ENCODE results near the gene GULP1.
"Not testable (repeated sequence)": the region's sequence is repeated elsewhere in the genome, so short reads cannot be mapped to it uniquely, and the experiment has no call there.

The GULP1 gene

DNA sequence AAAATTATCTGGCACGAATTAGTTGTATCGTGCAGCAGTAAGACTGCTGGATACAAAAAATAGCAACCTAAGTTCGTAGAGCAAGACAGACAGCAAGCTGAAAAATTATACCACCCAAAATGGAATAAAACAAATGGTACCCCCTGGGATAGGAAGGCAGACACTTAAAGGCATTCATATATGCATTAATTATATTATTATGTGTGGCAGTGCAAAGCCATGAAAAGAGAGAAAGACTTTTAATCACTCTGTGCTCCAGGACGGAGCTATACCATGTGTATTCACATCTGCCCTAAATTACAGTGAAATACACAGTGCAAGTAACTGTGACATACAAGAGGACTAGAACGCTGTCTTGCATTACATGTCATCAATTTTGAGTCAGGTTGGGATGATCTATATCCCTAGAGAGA is 235.9 kb downstream of the GULP1 start:
- DNase-seq (ENCODE audit: low read depth) = no peak

DNA sequence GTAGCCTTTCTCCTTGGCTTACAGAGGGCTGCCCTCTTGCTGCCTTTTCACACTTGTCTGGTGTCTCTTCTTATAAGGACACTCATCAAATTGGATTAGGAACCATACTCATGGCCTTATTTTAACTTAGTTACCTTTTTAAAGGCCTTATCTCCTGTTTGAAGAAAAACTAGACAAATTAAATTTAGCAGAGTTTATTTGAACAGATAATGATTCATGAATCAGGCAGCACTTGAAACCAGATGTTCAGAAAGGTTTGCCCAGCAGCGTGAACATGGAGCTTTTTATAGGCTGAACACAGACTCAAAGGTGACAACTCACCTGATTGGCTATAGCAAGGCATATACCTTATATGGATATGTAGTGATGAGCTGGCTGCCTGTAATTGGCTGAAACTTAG is 238.0 kb downstream of the GULP1 start:
- DNase-seq (ENCODE audit: low read depth) = no peak

DNA sequence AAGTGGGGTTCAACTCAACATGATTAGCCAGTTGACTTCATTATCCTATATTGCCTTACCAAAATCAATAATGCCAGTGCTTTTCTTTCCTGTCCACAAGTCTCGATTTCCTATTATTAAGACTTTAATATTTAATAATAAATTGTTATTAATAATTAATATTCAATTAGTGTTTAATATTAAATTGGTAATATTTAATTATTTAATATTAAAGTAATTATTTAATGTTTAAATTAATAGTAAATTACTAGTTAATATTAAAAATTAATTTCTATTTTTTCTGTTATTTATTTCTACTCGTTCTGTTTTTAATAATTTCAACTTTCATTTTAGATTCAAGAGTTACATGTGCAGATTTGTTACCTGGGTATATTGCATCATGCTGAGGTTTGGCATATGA is 243.2 kb downstream of the GULP1 start:
- DNase-seq (ENCODE audit: low read depth) = no peak

DNA sequence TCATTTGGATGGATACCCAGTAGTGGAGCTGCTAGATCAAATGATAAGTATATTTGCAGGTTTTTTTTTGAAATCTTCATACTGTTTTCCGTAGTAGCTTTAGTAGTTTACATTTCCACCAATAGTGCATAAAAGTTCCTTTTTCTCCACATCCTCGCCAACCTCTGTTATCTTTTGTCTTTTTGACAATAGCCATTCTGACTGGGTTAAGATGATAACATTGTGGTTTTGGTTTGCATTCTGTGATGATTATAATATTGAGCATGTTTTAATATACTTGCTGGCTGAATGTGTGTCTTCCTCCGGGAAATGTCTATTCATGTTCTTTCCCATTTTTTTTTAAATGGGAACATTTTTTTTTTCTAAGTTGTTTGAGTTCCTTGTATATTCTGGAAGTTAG is 260.0 kb downstream of the GULP1 start:
- no peak for DNase-seq (ENCODE audit: low read depth)

DNA sequence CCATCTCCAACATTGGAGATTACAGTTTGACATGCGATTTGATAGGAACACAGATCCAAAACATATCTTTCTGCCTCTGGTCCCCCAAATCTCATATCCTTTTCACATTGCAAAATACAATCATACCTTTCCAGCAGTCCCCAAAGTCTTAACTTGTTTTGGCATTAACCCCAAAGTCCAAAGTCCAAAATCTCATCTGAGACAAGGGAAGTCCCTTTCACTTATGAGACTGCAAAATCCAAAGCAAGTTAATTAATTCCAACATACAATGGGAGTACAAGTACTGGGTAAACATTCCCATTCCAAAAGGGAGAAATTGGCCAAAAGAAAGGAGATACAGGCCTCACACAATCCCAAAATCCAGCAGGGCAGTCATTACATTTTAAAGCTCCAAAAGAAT is 265.4 kb downstream of the GULP1 start:
- DNase-seq (ENCODE audit: low read depth) = no peak

DNA sequence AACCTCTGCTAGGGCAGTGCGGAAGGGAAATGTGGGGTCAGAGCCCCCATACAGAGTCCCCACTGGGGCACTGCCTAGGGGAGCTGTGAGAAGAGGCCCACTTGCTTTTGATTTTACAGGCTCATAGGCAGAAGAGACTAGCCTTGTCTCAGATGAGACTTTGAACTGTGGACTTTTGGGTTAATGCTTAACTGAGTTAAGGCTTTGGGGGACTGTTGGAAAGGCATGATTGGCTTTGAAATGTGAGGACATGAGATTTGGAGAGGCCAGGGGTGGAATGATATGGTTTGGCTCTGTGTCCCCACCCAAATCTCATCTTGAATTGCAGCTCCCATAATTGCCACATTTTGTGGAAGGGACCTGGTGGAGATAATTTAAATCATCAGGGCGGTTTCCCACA is 267.8 kb downstream of the GULP1 start:
- DNase-seq (ENCODE audit: low read depth) = not testable (repeated sequence)

DNA sequence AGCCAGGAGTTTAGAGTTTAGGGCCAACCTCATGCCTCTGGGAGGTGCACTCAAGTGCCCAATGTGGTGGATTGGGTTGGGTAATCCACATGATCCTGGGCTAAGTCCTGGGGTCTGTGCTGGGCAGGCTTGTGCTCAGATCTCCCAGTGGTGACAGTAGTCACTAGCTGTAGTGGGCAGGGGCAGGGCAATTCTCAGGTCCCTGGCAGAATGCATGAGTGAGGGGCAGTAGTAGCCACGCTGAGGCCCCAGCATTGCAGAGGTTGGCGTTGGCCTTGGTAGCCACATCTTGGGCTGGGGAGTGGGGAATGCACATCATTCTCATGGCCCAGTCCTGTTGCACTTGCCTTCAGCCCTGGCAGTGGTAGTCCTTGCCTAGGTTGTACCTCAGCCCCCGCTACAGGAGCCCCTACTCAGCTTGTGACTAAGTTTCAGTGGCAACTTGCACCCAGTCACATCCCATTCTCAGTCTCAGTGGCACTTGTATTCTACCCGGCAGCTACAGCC is 269.9 kb downstream of the GULP1 start:
- DNase-seq (ENCODE audit: low read depth) = no peak

DNA sequence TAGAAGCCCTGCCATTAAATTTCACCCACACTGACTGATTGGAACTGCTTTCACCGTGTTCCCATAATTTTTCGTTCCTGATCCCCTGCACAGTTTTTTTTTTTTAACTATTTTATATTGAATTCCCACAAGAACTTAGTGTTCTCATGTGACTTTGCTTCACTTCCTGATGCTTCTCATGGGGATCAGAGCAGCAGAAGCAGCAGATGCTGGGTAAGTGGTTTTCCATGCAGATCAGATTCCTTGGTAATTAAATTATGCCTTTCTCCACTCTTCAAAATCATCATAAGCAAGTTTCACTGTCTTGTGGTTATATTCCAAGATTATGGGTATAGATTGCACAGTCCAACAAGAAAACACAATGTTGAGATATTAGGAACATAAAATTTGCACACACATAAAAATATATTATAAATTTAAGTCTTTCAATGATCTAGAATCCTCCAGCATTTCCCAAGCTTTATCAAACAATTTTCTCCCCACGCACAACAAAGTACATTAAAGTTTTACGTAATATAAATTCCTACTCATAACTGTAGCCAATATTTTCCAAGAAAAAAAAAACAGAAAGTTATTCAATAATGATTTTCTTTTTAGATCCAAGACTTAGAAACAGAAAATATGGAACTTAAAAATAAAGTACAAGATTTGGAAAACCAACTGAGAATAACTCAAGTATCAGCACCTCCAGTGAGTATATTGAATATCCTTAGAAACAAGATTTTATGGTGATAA is 277.9 kb downstream of the GULP1 start:
- no peak for DNase-seq (ENCODE audit: low read depth)

DNA sequence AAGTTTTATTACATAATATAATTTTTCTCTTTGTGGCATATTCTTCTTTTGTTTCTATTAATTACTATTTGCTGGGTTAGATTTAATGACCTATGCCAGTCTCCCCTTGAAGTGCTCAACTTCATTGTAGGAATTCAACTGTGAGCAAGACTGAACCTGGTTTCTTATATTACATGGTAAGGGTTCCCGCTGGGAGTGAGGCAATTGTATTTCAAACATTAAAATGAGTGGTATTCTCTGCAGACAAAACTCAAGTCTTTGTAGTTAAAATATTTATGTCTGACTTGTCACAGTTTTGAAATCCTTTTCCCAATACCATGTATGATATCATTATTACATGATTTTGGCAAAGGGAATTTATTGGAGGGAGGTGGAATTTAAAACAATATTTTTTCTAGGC is 278.7 kb downstream of the GULP1 start:
- no peak for DNase-seq (ENCODE audit: low read depth)

DNA sequence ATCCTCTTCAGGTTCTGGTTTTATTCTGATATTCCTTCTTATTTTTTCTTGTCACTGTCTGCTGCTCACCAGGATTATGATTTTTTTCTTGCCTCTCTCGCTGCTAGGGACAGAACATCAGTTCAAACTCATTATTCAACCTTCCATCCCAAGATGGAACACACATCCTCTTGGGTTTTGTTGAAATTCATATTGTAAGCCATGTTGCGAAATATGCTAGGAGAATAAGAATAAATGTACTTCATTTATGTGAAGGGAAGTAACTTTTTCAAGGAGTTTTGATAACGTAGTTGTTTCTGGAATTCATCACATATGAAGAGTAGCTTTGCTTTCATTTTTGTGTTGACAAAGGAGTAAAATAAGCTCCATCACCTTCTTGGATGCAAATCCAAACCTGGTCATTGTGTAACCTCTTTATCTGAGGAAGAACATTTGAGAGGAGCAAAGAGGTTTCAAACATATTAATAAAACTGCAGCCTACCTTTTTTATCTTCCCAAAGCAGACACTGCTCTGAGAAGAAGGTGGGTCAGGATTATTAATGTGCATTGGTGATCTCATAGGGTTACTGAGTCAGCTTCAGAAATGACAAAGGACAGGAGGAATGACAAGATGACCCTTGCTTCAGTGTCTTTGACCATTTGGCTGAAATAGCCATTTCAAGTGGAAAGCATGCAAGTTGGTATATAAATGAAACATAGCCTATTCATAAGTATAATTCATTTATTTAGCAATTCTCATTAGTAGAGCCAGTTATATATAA is 280.0 kb downstream of the GULP1 start:
- DNase-seq (ENCODE audit: low read depth) = no peak

DNA sequence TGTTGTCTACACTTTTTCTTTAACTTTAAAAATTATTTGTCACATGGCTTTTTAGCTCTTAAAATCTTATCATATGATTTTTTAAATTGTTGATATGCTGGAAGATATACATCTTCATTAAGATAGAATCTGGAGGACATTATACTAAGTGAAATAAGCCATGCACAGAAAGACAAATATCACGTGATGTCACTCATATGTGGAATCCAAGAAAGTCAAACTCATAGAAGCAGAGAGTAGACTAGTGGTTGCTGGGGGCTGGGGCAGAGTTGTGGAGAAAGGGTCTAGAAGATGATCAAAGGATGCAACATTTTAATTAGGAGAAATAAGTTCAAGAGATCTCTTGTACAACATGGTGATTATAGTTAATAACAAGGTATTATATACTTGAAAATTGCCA is 280.9 kb downstream of the GULP1 start:
- DNase-seq (ENCODE audit: low read depth) = no peak

DNA sequence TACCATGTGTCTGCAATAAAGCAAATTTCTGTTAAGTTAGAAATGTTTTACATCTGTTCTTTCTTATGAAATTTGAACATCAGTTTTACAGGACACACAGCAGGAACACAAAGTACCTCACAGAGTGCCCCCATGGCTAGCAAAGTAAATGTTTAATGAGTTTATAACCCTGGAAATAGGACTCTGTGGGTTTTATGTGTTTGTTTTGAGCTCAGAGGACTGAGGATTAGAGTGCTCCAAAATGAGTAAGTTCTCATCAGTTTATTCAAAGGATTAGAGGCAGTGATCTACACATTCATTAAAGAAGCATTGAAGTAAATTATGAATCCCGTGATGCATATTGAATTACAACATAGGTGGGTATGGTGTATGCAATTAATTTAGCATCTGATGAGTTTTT is 281.8 kb downstream of the GULP1 start:
- DNase-seq (ENCODE audit: low read depth) = no peak

DNA sequence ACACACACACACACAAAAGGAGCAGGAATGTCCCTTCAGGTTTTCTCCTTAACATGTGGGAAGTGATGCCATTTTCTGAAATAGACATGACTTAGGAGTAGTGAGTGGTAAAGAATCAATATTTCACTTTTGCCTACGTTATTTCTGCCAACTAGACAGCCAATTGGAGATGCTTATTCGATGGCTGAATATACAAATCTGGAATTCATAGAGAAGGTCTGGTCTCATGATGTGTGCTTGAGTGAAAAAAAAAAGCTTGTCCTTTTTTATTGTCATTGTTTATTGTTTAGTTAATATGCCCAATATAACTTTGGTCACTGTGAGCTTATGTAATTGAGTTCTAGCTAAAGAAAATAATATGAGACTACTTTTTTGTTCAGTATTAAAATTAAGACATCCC is 284.3 kb downstream of the GULP1 start:
- DNase-seq (ENCODE audit: low read depth) = no peak

DNA sequence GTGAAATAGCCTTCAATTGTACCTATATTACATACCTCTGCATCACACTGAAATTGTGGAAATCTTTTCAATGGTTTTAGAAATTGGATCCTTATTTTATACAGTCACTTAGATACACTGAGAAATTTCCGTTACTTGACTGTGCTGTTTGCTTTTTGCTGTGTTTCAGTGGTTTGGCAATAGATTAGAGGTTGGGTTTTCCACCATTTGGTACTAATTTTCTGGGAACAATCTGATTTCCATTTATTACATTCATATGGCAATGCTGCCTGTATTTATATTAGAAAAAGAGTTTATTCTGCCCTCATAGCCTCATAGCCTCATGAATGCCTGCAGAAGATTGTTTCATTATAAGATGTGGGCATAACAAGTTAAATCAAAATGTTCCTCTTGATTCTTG is 285.0 kb downstream of the GULP1 start:
- DNase-seq (ENCODE audit: low read depth) = no peak

DNA sequence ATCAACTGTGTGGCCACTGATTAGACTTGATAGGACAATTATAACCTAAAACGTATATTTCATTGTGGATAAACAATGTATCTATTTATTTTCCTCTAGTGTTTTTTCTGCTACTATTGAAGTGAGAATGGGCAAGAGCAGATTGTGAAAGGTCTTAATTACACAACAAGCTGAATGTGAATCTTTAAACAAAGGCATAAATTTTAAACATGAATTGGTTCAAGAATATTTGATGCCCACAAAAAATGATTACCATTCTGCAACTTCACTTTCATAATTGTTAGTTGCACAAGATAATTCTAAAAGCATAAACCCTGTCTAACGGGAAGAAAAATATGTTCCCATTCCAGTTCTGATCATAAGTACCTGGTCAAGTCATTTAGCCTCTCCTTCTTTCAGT is 285.6 kb downstream of the GULP1 start:
- no peak for DNase-seq (ENCODE audit: low read depth)

DNA sequence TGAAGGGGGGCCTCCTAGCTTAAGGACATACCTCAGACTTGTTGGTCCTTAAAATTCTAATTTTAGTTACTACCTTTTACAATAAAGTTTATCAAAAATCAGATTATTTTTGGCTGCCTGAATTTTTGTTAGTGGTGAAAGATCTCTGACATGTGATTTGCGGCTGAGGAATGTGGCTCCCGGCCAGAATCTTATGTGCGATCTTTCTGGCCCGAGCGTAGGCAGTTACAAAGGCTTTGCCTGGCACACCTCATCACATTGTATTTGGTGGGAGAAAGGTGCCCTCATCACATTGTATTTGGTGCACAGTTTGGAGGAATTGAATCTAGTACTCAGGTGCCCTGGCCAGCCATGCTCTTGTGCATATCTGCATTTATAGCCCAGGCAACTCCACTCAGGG is 289.1 kb downstream of the GULP1 start:
- no peak for DNase-seq (ENCODE audit: low read depth)

DNA sequence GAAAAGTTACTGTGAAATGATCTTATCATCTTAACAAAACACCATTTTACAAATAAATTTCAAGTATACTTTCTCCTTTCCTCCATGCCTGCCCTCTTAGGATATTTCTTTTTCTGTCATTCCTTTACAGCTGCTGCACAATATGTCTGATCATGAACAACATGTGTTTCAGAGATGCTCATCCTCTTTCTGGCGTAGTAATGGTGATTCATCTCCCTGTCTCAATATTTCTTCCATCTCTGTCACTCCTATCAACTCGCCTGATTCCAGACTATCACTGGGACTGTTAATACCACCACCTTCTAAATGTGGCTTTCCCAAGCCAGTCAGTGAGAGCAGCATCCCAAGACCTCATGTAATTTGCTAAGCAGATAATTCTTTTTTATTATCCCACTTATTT is 290.5 kb downstream of the GULP1 start:
- no peak for DNase-seq (ENCODE audit: low read depth)

DNA sequence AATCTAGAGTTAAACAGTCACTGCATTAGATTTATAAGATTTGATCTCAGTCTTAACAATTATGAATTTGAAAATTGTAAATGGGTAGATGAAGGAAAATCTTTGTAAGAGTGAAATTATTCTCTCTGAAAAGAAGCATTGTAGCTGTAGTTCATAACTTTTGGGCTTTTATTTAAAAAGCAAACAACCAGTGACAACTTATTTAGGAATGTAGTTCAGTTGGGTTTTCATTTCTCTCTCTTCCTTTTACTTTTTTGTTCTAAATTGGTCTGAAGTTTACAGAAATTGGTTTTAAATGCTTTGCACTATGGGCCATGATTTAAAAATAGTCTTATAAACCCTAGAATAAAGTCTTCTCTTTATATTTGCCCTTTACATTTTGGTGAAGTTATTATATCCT is 296.6 kb downstream of the GULP1 start:
- DNase-seq (ENCODE audit: low read depth) = no peak

DNA sequence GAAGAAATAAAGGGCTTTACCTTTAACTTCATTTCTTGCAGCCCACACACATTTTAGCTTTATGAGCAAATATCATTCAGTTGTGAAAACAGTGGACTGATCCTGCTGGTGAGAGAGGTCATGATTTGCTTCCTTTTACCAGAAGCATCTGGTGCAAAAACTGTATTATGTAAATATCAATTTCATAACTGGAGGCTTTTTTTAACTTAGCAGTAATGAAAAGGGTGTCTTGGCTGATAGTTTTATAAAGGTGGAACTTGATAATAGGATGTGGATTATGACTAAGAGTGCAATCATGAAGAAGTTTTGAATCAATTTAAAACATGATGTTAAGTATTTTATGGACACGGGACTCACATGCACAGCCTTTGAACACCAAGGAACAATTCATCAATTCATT is 304.4 kb downstream of the GULP1 start:
- DNase-seq (ENCODE audit: low read depth) = no peak

DNA sequence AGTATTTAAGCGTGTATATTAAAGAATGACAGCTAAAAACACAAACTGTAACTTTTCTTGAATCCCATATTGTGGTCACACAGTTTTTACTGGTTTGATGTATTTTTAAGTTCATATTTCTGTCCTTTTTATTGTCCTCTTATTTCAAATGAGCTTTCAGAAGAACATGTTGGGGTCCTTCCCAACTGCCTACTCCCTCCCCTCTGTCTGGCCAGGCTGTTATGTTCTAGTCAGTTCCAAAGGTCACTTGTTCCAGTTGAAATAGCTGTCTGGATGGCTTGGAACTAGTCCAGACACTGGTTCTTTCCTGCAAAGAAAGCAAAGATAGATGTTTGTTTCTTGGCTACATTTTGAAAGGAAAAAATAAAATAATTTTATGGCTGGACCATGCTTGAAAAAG is 306.9 kb downstream of the GULP1 start:
- DNase-seq (ENCODE audit: low read depth) = no peak

DNA sequence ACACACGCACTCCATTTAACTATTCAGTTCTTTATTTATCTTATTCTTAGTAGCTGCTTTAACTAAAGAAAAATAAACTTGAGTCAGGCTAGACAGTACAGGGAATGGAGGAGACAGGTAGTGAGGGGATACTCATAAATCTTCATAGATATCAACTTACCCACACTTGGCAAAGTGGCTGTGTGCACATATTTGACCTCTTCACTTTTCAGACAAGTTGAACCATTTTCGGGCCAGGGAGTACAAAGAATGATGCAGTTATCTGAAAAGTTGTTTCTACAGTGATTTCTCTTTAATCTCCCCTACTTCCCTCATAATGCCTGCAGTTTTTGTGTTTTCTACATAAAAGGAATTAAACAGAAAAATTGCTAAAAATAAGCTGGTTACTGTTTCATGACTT is 307.5 kb downstream of the GULP1 start:
- DNase-seq (ENCODE audit: low read depth) = no peak

DNA sequence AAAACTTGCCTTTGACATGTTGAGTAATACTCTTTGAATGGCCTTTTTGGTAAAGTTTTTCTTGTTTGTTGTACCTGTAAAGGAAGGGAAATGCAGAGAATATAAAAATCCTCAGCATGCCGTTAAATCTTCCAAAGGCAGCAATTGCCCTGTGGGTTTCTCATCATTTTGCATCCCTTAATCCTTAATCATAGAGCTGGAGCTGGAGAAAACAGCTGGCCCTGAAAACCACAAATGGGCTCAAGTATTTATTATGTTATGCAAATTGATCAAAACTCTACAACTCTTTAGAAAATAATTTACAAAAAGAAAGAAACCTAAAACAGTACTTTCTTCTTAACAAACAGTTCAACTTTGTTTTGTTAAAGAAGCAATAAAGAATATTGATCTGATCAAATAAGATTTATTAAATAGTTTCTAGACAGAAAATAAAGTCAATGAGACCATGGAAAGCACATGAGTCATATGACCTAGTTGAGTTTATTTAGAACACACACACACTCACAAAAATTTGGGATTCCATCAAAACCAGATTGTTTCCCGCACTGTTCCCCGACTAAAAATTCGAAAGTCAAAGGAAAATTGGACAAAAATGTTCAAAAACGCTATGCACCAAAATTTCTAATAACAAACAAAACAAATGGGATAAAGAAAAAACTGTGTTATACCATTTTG is 309.0 kb downstream of the GULP1 start:
- DNase-seq (ENCODE audit: low read depth) = no peak

DNA sequence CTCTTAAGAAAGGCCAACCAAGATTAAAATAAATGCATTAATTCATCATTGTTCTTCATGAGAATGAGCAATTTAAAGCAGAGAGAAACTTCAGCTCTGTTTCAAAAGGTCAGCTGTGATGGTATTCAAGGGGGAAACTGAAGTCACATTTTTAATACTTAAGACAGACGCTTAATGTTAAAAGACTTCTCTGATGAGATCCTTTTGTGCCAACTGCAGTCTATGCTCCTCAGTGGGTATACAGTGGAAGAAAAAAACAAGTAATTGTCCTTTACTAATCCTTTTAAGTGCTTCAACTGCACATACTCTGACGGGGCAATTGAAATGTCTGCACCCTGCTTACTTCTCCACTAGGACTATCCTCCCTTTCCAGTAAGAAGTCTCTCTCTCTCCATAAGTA is 309.7 kb downstream of the GULP1 start:
- DNase-seq (ENCODE audit: low read depth) = no peak
